Choroid plexus epithelial cell (primary cell): ENCODE measurements around the gene PCDHB5.
"Not testable (repeated sequence)": the region's sequence is repeated elsewhere in the genome, so short reads cannot be mapped to it uniquely, and the experiment has no call there.

ENCODE experiments used
- DNase-seq: peaks from one replicate; pipeline ENCODE4 v3.0.0-alpha.2; 2010; ENCODE audit warnings: low read depth
- H3K4me3 ChIP-seq: 2 replicates; pipeline ENCODE4 v1.5.1; 2011; ENCODE audit warnings: low read depth, mild to moderate bottlenecking, control low read depth, low read length, moderate library complexity
- TF ChIP-seq, protein P1 (sequence below): conservative IDR thresholded peaks from 2 replicates; pipeline ENCODE4 v1.5.1; 2011; ENCODE audit warnings: low read depth, mild to moderate bottlenecking, control low read depth, inconsistent platforms, low read length, moderate library complexity

Gene PCDHB5

DNA sequence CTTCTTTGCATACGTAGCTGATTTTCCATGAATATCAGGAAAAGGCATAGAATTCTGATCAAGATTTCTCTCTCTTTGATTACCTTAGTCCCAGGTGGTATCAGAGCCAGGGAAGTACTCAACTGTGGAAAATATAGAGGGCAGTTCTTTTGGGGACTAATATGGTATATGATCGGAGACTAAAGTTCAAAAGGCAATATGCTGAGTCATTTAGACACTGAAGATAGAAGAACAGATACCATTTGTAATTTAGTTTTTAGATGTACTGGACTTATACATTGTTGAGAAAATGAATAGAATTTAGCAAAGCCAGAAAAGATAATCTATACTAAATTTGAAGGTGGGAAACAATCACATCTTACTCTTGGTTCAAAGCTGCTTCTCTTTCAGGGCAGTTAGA, 29.7 kb upstream of the PCDHB5 start:
- H3K4me3 ChIP-seq, result no peak overlapping the region
- no peak for DNase-seq
- TF ChIP-seq, protein P1, sequence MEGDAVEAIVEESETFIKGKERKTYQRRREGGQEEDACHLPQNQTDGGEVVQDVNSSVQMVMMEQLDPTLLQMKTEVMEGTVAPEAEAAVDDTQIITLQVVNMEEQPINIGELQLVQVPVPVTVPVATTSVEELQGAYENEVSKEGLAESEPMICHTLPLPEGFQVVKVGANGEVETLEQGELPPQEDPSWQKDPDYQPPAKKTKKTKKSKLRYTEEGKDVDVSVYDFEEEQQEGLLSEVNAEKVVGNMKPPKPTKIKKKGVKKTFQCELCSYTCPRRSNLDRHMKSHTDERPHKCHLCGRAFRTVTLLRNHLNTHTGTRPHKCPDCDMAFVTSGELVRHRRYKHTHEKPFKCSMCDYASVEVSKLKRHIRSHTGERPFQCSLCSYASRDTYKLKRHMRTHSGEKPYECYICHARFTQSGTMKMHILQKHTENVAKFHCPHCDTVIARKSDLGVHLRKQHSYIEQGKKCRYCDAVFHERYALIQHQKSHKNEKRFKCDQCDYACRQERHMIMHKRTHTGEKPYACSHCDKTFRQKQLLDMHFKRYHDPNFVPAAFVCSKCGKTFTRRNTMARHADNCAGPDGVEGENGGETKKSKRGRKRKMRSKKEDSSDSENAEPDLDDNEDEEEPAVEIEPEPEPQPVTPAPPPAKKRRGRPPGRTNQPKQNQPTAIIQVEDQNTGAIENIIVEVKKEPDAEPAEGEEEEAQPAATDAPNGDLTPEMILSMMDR, result no peak

DNA sequence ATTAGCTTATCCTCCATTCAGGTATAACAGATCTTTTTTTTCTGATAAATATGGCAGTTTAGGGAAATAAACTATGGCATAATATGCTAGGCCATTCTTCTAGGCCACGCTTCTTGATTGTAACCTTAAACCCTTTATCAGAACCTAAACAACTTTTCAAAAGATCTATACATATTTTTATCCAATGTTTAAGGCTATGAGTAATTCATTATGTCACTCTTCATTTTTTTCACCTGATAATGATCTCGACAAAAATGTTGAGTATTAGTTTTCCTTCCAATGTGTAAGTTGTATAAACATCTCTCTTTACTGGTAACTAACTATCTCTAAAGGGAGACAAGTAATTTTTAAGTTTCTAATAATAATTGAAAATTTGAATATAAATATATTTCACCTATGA, 15.8 kb upstream of the PCDHB5 start:
- TF ChIP-seq, protein P1, result no peak
- H3K4me3 ChIP-seq, result no peak overlapping the region
- no peak for DNase-seq

DNA sequence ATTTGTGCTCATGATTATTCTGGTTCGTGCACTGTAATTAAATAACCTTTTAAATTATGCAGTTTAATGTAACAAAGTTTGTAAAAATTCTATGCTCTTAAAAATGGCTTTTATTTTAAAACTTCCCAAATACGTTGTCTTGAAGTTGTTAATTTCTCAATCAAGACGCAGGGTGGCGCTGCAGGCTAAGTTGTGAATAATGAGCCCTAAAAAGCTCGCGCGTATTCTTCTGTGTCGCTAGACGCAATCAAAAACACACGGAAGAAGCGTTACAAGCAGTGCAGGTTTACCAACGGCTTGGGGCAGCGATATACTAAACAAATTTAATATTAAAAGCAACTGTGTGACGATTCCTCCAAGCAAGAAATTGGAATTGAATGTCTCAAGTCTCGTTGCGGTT, 13.4 kb upstream of the PCDHB5 start, which contains the start of gene PCDHB4:
PCDHB4 (plus strand) TSS at position 256 of the 400 bp plus-strand sequence. CDS start 181 bp downstream, outside the sequence.
- DNase-seq, result no peak
- H3K4me3 ChIP-seq, result no peak within 1 kb of the TSS
- TF ChIP-seq, protein P1, result no peak

DNA sequence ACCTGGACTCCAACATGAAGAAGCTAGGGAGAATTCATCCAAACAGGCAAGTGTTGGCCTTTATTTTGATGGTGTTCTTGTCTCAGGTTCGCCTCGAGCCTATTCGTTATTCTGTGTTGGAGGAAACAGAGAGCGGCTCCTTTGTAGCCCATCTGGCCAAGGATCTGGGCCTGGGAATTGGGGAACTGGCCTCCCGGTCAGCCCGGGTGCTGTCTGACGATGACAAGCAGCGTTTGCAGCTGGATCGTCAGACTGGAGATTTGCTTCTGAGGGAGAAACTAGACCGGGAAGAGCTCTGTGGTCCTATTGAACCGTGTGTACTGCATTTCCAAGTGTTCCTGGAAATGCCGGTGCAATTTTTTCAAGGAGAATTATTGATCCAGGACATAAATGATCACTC, 13.0 kb upstream of the PCDHB5 start:
- no peak overlapping the region for H3K4me3 ChIP-seq
- no peak for DNase-seq
- TF ChIP-seq, protein P1, result no peak

DNA sequence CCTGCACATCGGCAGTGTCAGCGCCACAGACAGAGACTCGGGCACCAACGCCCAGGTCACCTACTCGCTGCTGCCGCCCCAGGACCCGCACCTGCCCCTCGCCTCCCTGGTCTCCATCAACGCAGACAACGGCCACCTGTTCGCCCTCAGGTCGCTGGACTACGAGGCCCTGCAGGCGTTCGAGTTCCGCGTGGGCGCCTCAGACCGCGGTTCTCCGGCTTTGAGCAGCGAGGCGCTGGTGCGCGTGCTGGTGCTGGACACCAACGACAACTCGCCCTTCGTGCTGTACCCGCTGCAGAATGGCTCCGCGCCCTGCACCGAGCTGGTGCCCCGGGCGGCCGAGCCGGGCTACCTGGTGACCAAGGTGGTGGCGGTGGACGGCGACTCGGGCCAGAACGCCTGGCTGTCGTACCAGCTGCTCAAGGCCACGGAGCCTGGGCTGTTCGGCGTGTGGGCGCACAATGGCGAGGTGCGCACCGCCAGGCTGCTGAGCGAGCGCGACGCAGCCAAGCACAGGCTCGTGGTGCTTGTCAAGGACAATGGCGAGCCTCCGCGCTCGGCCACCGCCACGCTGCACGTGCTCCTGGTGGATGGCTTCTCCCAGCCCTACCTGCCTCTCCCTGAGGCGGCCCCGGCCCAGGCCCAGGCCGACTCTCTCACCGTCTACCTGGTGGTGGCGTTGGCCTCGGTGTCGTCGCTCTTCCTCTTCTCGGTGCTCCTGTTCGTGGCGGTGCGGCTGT, 11.4 kb upstream of the PCDHB5 start:
- not testable (repeated sequence) for H3K4me3 ChIP-seq, DNase-seq

DNA sequence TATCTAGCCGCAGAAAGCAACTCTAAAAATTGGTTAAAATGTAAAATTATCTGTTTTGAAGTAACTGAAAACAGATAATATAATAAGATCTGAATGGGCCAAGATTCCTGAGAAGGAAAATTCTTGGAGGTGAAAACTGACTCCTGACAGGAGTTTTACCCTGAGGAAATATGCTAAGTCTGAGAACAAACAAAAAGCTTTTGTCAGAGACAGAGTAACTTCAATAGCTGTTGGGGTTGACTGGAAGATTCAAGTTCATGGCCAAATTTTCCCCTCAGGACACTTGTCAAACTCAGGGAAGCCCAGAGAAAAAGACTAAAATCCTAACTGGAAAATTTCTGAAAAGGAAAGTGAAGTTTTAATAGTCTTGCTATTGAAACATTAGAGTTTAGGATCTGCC, 7.7 kb upstream of the PCDHB5 start:
- TF ChIP-seq, protein P1, result no peak
- DNase-seq, result no peak
- no peak overlapping the region for H3K4me3 ChIP-seq

DNA sequence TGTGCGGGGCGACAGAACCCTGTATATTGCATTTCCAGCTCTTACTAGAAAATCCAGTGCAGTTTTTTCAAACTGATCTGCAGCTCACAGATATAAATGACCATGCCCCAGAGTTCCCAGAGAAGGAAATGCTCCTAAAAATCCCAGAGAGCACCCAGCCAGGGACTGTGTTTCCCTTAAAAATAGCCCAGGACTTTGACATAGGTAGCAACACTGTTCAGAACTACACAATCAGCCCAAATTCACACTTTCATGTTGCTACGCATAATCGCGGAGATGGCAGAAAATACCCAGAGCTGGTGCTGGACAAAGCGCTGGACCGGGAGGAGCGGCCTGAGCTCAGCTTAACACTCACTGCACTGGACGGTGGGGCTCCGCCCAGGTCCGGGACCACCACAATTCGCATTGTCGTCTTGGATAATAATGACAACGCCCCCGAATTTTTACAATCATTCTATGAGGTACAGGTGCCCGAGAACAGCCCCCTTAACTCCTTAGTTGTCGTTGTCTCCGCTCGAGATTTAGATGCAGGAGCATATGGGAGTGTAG, 786 bp downstream of the PCDHB5 start:
- TF ChIP-seq, protein P1, result no peak
- DNase-seq, result no peak
- H3K4me3 ChIP-seq, result no peak overlapping the region

DNA sequence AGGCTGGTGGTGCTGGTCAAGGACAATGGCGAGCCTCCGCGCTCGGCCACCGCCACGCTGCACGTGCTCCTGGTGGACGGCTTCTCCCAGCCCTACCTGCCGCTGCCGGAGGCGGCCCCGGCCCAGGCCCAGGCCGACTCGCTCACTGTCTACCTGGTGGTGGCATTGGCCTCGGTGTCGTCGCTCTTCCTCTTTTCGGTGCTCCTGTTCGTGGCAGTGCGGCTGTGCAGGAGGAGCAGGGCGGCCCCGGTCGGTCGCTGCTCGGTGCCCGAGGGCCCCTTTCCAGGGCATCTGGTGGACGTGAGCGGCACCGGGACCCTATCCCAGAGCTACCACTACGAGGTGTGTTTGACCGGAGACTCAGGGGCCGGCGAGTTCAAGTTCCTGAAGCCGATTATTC, 2.3 kb downstream of the PCDHB5 start:
- H3K4me3 ChIP-seq, DNase-seq: not testable (repeated sequence)
